Lung (tissue), 12 donors: ENCODE data around the gene CMSS1. TPM values are rescaled to one million over a fixed set of nuclear protein-coding genes. Genes with fewer than 3 reads are reported as not detected.

Experiments used
- ATAC-seq: fragments of 200-7000 bp; cut with Tn5 transposase; one replicate; pipeline ENCODE4 v1.9.1; 2020; ENCODE audit warnings: moderate number of reproducible peaks; ENCODE audit not compliant: insufficient read depth, low FRiP score
- DNase-seq, 3 donors: peaks; one replicate each; pipeline ENCODE4 v3.0.0-alpha.2; 2013 to 2017
- H3K27ac ChIP-seq, 2 donors: one replicate each; pipeline ENCODE4 v1.5.1; 2013; ENCODE audit warnings: mild to moderate bottlenecking in 2 of 2, moderate library complexity in 2 of 2, control low read depth in 1 of 2, inconsistent platforms in 1 of 2, low read depth in 1 of 2, low read length in 1 of 2
- H3K27me3 ChIP-seq, 3 donors: one replicate each; pipeline ENCODE4 v1.5.1; 2013; ENCODE audit warnings: low read length in 2 of 3; ENCODE audit not compliant: control insufficient read depth in 3 of 3, insufficient read depth in 3 of 3
- H3K36me3 ChIP-seq, 4 donors: one replicate each; pipeline ENCODE4 v1.5.1; 2013; ENCODE audit warnings: low read length in 4 of 4, mild to moderate bottlenecking in 1 of 4, moderate library complexity in 1 of 4; ENCODE audit not compliant: control insufficient read depth in 4 of 4, insufficient read depth in 4 of 4
- H3K4me1 ChIP-seq, 5 donors: one replicate each; pipeline ENCODE4 v1.5.1; 2013; ENCODE audit warnings: low read length in 5 of 5, mild to moderate bottlenecking in 2 of 5, moderate library complexity in 1 of 5; ENCODE audit not compliant: control insufficient read depth in 5 of 5, insufficient read depth in 5 of 5
- H3K4me3 ChIP-seq: one replicate; pipeline ENCODE4 v1.5.1; 2013; ENCODE audit warnings: mild to moderate bottlenecking, control low read depth, moderate library complexity
- H3K9ac ChIP-seq, 2 donors: one replicate each; pipeline ENCODE4 v1.5.1; 2013; ENCODE audit warnings: low read length in 2 of 2, control low read depth in 1 of 2; ENCODE audit not compliant: insufficient read depth in 1 of 2
- H3K9me3 ChIP-seq, 4 donors: one replicate each; pipeline ENCODE4 v1.5.1; 2013; ENCODE audit warnings: low read length in 3 of 4, mild to moderate bottlenecking in 1 of 4, moderate library complexity in 1 of 4; ENCODE audit not compliant: control insufficient read depth in 4 of 4, insufficient read depth in 3 of 4
- CTCF ChIP-seq: IDR thresholded peaks from 2 replicates; pipeline ENCODE4 v1.5.1; 2012; ENCODE audit warnings: mild to moderate bottlenecking; ENCODE audit errors: control extremely low read depth, extremely low read depth
- WGBS, 2 donors: extraction: QIAGEN DNeasy Blood & Tissue Kit; methylation state at CpG; one replicate each; pipeline ENCODE4 v1.1.7; 2013; 5-methylcytosine and 5-hydroxymethylcytosine counted together
- polyA plus RNA-seq, 2 donors: library from polyadenylated mRNA; stranded (reverse); fragments of 200-250 nt; gene quantifications; one replicate each; pipeline ENCODE4 v1.2.1, GENCODE V29; 2013
- total RNA-seq, 2 donors: library from RNA; depleted of rRNA in 1 of 2; stranded (reverse); fragments of >200 nt in 1 of 2; gene quantifications; one replicate each; pipeline ENCODE4 v1.2.1, GENCODE V29; 2014 to 2021
- donor health status: control.
- donor health status: control.
- donor health status: Bipolar disorder and iron deficiency.
- donor health status: healthy.
- donor health status: DM: yes; HTN: yes; CAD: no.

CMSS1 gene
- total and polyA plus RNA-seq, 4 donors: 12.3 to 28.9 (median 22.6) TPM

GRCh38 chr3:100029689-100030088 lies 212.0 kb downstream of the CMSS1 start:
- Histone ChIP-seq H3K4me1 (peaks cover 0 to 3% (median 0%) of the 10 kb centered on the region in 5 donors), H3K36me3 (peaks cover 0 to 4% (median under 1%) of the 10 kb centered on the region in 4 donors), H3K27me3 (no peaks in the 10 kb centered on the region), H3K4me3 (no peak overlapping the region), H3K27ac (no peak overlapping the region), H3K9me3 (no peaks in the 10 kb centered on the region), H3K9ac (no peak overlapping the region)
- DNase-seq (no peak), ATAC-seq (no peak)
- 58 to 64% methylated on average over 2 of the region's 2 CpGs for WGBS, 2 donors
- no peak for TF ChIP-seq CTCF

DNA sequence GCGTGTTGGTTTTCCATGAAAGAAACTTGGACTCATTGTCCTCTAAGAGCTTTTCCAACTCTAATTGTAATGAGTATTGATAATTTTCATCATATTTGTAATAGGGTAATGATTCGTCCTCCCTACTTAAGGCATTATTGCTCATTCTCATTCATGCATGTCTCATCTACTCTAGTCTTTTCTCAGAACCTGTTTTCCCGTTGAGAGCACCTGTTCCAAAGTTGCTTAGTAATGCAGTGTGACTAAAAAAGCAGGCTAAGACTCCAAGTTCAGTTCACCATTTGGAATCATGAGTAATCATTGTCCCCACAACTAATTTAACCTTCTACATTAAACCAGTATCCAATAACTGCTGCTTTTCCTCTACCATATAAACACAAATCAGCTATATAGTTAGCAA lies 212.7 kb downstream of the CMSS1 start:
- Histone ChIP-seq H3K9ac (no peak overlapping the region), H3K4me3 (no peak overlapping the region), H3K4me1 (peaks cover 0 to 3% (median 0%) of the 10 kb centered on the region in 5 donors), H3K36me3 (peaks cover 0 to 4% (median under 1%) of the 10 kb centered on the region in 4 donors), H3K27me3 (no peaks in the 10 kb centered on the region), H3K27ac (no peak overlapping the region), H3K9me3 (no peaks in the 10 kb centered on the region)
- no peak for TF ChIP-seq CTCF
- ATAC-seq: no peak
- 89 to 93% methylated on average over 3 of the region's 3 CpGs for WGBS, 2 donors
- DNase-seq: no peak

- ATAC-seq: no peak
- Histone ChIP-seq H3K9ac (no peak overlapping the region), H3K27me3 (peaks cover 0 to under 1% (median 0%) of the 10 kb centered on the region in 3 donors), H3K4me3 (no peak overlapping the region), H3K9me3 (no peaks in the 10 kb centered on the region), H3K36me3 (peaks cover 0 to 2% (median 0%) of the 10 kb centered on the region in 4 donors), H3K27ac (no peak overlapping the region), H3K4me1 (peaks cover 0 to 3% (median 0%) of the 10 kb centered on the region in 5 donors)
- DNase-seq: no peak
- WGBS, 2 donors: 76 to 87% methylated on average over 1 of the region's 1 CpG
- no peak for TF ChIP-seq CTCF
Observed at GRCh38 chr3:100030914-100031425, 213.3 kb downstream of the CMSS1 start.

DNA sequence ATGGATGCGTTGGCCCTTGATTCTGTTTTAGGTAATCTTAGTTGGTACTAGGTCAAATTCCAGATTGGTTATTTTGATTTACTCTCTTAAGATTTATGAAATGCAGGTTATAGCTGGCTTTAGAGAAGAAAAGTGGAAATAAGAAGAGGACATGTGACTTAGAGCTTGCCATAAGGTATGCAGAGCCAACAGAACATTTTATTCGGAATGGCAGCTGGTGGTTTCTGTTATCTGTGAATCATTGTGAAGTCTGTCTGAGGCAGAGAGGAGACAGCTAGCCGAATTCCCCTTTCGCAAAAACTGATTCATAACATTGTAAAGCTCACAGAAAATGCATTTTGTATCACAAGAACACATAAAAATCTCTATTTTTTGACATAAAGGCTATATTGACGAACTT lies 214.6 kb downstream of the CMSS1 start:
- no peak for ATAC-seq
- WGBS, 2 donors: 83 to 94% methylated on average over 5 of the region's 5 CpGs
- no peak overlapping the region for H3K9ac ChIP-seq
- H3K27ac ChIP-seq: peak overlapping the region in 1 of 2 donors; percentile 2
- H3K27me3 ChIP-seq: peaks cover 0 to 6% (median 0%) of the 10 kb centered on the region in 3 donors
- peaks cover 0 to 3% (median 0%) of the 10 kb centered on the region in 5 donors for H3K4me1 ChIP-seq
- no peak for DNase-seq
- H3K4me3 ChIP-seq: no peak overlapping the region
- no peaks in the 10 kb centered on the region for H3K9me3 ChIP-seq
- TF ChIP-seq CTCF: no peak
- peaks cover 0 to 2% (median 0%) of the 10 kb centered on the region in 4 donors for H3K36me3 ChIP-seq
